AG04450 (cell line): ENCODE results near the gene CCDC158. TPM values are rescaled to one million over a fixed set of nuclear protein-coding genes. Genes with fewer than 3 reads are reported as not detected.
"Not testable (repeated sequence)": the region's sequence is repeated elsewhere in the genome, so short reads cannot be mapped to it uniquely, and the experiment has no call there.

ENCODE experiments used
- CTCF ChIA-PET: fragments of 300-600, 350-600 bp; formaldehyde crosslinking; extraction: SDS; loops from one replicate; lab custom pipeline; 2022; ENCODE audit warnings: antibody characterized with exemption, inconsistent platforms; lab: Charles Lee
- POLR2A ChIA-PET: fragments of 350-600 bp; formaldehyde crosslinking; extraction: SDS; loops from one replicate; lab custom pipeline; 2021; ENCODE audit warnings: antibody characterized with exemption, inconsistent platforms; lab: Yijun Ruan, JAX
- DNase-seq: peaks from one replicate; pipeline ENCODE4 v3.0.0-alpha.2; 2011; ENCODE audit warnings: low read depth, low spot score
- H3K27ac ChIP-seq: one replicate; pipeline ENCODE4 v1.5.1; 2012; ENCODE audit warnings: low read depth, low read length, control low read depth
- H3K27me3 ChIP-seq: one replicate; pipeline ENCODE4 v1.6.0; 2012; ENCODE audit warnings: low read length; ENCODE audit not compliant: control insufficient read depth, insufficient read depth
- H3K4me3 ChIP-seq: 2 replicates; pipeline ENCODE4 v1.5.1; 2011; ENCODE audit warnings: mild to moderate bottlenecking, low read depth, low read length, control low read depth
- H3K9me3 ChIP-seq: 2 replicates; pipeline ENCODE4 v1.5.1; 2012; ENCODE audit warnings: low read length; ENCODE audit not compliant: control insufficient read depth, insufficient read depth
- polyA plus RNA-seq: library from polyadenylated mRNA; depleted of rRNA; stranded (reverse); fragments of >200 nt; gene quantifications from 2 replicates; pipeline ENCODE4 v1.2.3, GENCODE V29; 2011
- TF ChIP-seq, protein P1 (sequence below): IDR thresholded peaks from 2 replicates; pipeline ENCODE4 v1.5.1; 2011; ENCODE audit warnings: low read depth, low read length, control low read depth, inconsistent platforms

Gene CCDC158
- polyA plus RNA-seq, 1 experiment, result not detected

GRCh38 chr4:76434901-76435527, 14.1 kb upstream of the CCDC158 start, which contains the start of gene SHROOM3:
SHROOM3 (plus strand) TSS chr4:76435229; CDS start chr4:76436053, 824 bp downstream.
- H3K4me3 ChIP-seq, result no peak within 1 kb of the TSS; the same call in 1 of the 2 replicates
- TF ChIP-seq, protein P1, sequence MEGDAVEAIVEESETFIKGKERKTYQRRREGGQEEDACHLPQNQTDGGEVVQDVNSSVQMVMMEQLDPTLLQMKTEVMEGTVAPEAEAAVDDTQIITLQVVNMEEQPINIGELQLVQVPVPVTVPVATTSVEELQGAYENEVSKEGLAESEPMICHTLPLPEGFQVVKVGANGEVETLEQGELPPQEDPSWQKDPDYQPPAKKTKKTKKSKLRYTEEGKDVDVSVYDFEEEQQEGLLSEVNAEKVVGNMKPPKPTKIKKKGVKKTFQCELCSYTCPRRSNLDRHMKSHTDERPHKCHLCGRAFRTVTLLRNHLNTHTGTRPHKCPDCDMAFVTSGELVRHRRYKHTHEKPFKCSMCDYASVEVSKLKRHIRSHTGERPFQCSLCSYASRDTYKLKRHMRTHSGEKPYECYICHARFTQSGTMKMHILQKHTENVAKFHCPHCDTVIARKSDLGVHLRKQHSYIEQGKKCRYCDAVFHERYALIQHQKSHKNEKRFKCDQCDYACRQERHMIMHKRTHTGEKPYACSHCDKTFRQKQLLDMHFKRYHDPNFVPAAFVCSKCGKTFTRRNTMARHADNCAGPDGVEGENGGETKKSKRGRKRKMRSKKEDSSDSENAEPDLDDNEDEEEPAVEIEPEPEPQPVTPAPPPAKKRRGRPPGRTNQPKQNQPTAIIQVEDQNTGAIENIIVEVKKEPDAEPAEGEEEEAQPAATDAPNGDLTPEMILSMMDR, result no peak
- no peak within 1 kb of the TSS for H3K27ac ChIP-seq
- no peak for DNase-seq
- peaks cover 35% of the 10 kb centered on the region for H3K27me3 ChIP-seq
- no peaks in the 10 kb centered on the region for H3K9me3 ChIP-seq
- CTCF ChIA-PET, result interaction anchor here (0.6 to 9.2 kb wide), 8 partner anchors 33 to 923 kb away, joined by 3 to 262 read pairs (median 8); no protein-coding TSS in a partner anchor
- POLR2A ChIA-PET, result no interaction called here

GRCh38 chr4:76430519-76431388, 9.8 kb upstream of the CCDC158 start:
- Histone ChIP-seq H3K27me3 (peaks cover 15% of the 10 kb centered on the region), H3K4me3 (no peak overlapping the region), H3K9me3 (no peaks in the 10 kb centered on the region), H3K27ac (no peak overlapping the region)
- CTCF ChIA-PET, result interaction anchor here (0.6 to 9.2 kb wide), 31 partner anchors 9 to 928 kb away, joined by 3 to 262 read pairs (median 4); no protein-coding TSS in a partner anchor
- peak; percentile 7 for DNase-seq
- POLR2A ChIA-PET, result no interaction called here
- TF ChIP-seq, protein P1, result peak; percentile 73

- POLR2A ChIA-PET, result no interaction called here
- Histone ChIP-seq H3K27ac (no peak overlapping the region), H3K27me3 (peaks cover 8% of the 10 kb centered on the region), H3K9me3 (no peaks in the 10 kb centered on the region), H3K4me3 (no peak overlapping the region)
- CTCF ChIA-PET, result interaction anchor here (0.5 to 9.2 kb wide), 8 partner anchors 52 to 774 kb away, joined by 3 to 262 read pairs (median 4); no protein-coding TSS in a partner anchor
- DNase-seq, result no peak
- TF ChIP-seq, protein P1, result no peak
Observed at GRCh38 chr4:76429636-76430035, 8.7 kb upstream of the CCDC158 start.

GRCh38 chr4:76426272-76426671, 5.3 kb upstream of the CCDC158 start:
- Histone ChIP-seq H3K27me3 (peaks cover 13% of the 10 kb centered on the region), H3K27ac (no peak overlapping the region), H3K4me3 (no peak overlapping the region), H3K9me3 (peaks cover 4% of the 10 kb centered on the region; the same call in 1 of the 2 replicates)
- TF ChIP-seq, protein P1, result no peak
- CTCF ChIA-PET, result interaction anchor here (1.3 kb wide), 1 partner anchor 246 kb away, joined by 5 read pairs; no protein-coding TSS in a partner anchor
- DNase-seq, result no peak
- POLR2A ChIA-PET, result no interaction called here

GRCh38 chr4:76423159-76423558, 2.2 kb upstream of the CCDC158 start:
- not testable (repeated sequence) for DNase-seq
- CTCF ChIA-PET, result interaction anchor here (1.9 kb wide), 1 partner anchor 8 kb away, joined by 6 read pairs; no protein-coding TSS in a partner anchor

More at GRCh38 chr4:76423159-76423558, 2.2 kb upstream of the CCDC158 start:
- H3K27me3 ChIP-seq, result peaks cover 26% of the 10 kb centered on the region
- H3K27ac ChIP-seq, POLR2A ChIA-PET, H3K9me3 ChIP-seq, H3K4me3 ChIP-seq: not testable (repeated sequence)
